SH-SY5Y (cell line): ENCODE measurements around the gene WWOX.

Experiments
- GATA2 ChIP-seq: IDR thresholded peaks from 2 replicates; pipeline ENCODE4 v1.6.1; 2011; ENCODE audit warnings: mild to moderate bottlenecking, low read depth, low read length
- GATA3 ChIP-seq: IDR thresholded peaks from 2 replicates; pipeline ENCODE4 v1.6.1; 2011; ENCODE audit warnings: low read depth, mild to moderate bottlenecking, low read length, moderate library complexity

GRCh38 chr16:78137782-78138616 is 38.5 kb downstream of the WWOX start:
- no peak for TF ChIP-seq GATA2
- TF ChIP-seq GATA3, result no peak
